Measurements from ENCODE around the gene TMOD1.

- TF ChIP-seq CTCF (IDR thresholded peaks at IDR 0.05) (no peak), POLR2A (IDR thresholded peaks at IDR 0.05) (no peak)
These were observed 46.9 kb downstream of the TMOD1 start for GRCh38 chr9:97548379-97548778.

Data from thyroid gland (tissue), 4 donors.